Measurements from ENCODE around the gene SHC3. TPM values are rescaled to one million over a fixed set of nuclear protein-coding genes. Genes with fewer than 3 reads are reported as not detected.
A peak's percentile ranks its signal among the peaks of the same experiment; 100 is the strongest.

SHC3 gene
- total RNA-seq, 2 experiments from 2014 or later: not detected

- no peak overlapping the region for H3K4me3 Mint-ChIP-seq
- peaks cover 72% of the 10 kb centered on the region for H3K27me3 Mint-ChIP-seq
- peaks cover 19% of the 10 kb centered on the region for H3K4me1 Mint-ChIP-seq
- no peak overlapping the region for H3K27ac Mint-ChIP-seq
- no peaks in the 10 kb centered on the region for H3K36me3 Mint-ChIP-seq
- no peak for DNase-seq
- H3K9me3 Mint-ChIP-seq: no peaks in the 10 kb centered on the region
Observed at GRCh38 chr9:89175828-89176261, 2.8 kb downstream of the SHC3 start.

- no peaks in the 10 kb centered on the region for H3K36me3 Mint-ChIP-seq
Observed at GRCh38 chr9:89174291-89174690, 4.3 kb downstream of the SHC3 start.

GRCh38 chr9:89173072-89173471 is 5.5 kb downstream of the SHC3 start:
- Mint-ChIP-seq H3K27ac (no peak overlapping the region), H3K36me3 (no peaks in the 10 kb centered on the region), H3K4me3 (no peak overlapping the region), H3K27me3 (peaks cover 48% of the 10 kb centered on the region), H3K9me3 (no peaks in the 10 kb centered on the region), H3K4me1 (no peaks in the 10 kb centered on the region)
- DNase-seq: no peak

More at GRCh38 chr9:89174291-89174690, 4.3 kb downstream of the SHC3 start:
- Mint-ChIP-seq H3K27ac (no peak overlapping the region), H3K9me3 (no peaks in the 10 kb centered on the region), H3K4me3 (no peak overlapping the region), H3K27me3 (peaks cover 59% of the 10 kb centered on the region), H3K4me1 (peaks cover 5% of the 10 kb centered on the region)
- DNase-seq: no peak

GRCh38 chr9:89172398-89172797 is 6.2 kb downstream of the SHC3 start:
- DNase-seq: no peak
- Mint-ChIP-seq H3K4me1 (no peaks in the 10 kb centered on the region), H3K27ac (no peak overlapping the region), H3K9me3 (no peaks in the 10 kb centered on the region), H3K36me3 (no peaks in the 10 kb centered on the region), H3K27me3 (peaks cover 46% of the 10 kb centered on the region), H3K4me3 (no peak overlapping the region)

GRCh38 chr9:89171693-89172092 is 6.9 kb downstream of the SHC3 start:
- Mint-ChIP-seq H3K27me3 (peaks cover 44% of the 10 kb centered on the region), H3K27ac (no peak overlapping the region), H3K4me3 (no peak overlapping the region), H3K4me1 (no peaks in the 10 kb centered on the region), H3K36me3 (no peaks in the 10 kb centered on the region), H3K9me3 (no peaks in the 10 kb centered on the region)
- DNase-seq: no peak

GRCh38 chr9:89171231-89171630 is 7.4 kb downstream of the SHC3 start:
- Mint-ChIP-seq H3K27ac (no peak overlapping the region), H3K4me3 (no peak overlapping the region), H3K4me1 (no peaks in the 10 kb centered on the region), H3K27me3 (peaks cover 44% of the 10 kb centered on the region), H3K36me3 (no peaks in the 10 kb centered on the region), H3K9me3 (no peaks in the 10 kb centered on the region)
- DNase-seq: no peak

- no peak for DNase-seq
- H3K27me3 Mint-ChIP-seq: peaks cover 39% of the 10 kb centered on the region
- H3K27ac Mint-ChIP-seq: no peak overlapping the region
- no peaks in the 10 kb centered on the region for H3K36me3 Mint-ChIP-seq
- H3K9me3 Mint-ChIP-seq: no peaks in the 10 kb centered on the region
- H3K4me1 Mint-ChIP-seq: no peaks in the 10 kb centered on the region
- H3K4me3 Mint-ChIP-seq: no peak overlapping the region
Observed at GRCh38 chr9:89168901-89169813, 9.5 kb downstream of the SHC3 start.

GRCh38 chr9:89167788-89168187 is 10.8 kb downstream of the SHC3 start:
- H3K9me3 Mint-ChIP-seq: no peaks in the 10 kb centered on the region
- no peaks in the 10 kb centered on the region for H3K4me1 Mint-ChIP-seq
- H3K36me3 Mint-ChIP-seq: no peaks in the 10 kb centered on the region
- no peak overlapping the region for H3K27ac Mint-ChIP-seq
- DNase-seq: no peak
- peaks cover 32% of the 10 kb centered on the region for H3K27me3 Mint-ChIP-seq
- no peak overlapping the region for H3K4me3 Mint-ChIP-seq

- no peak for DNase-seq
- H3K36me3 Mint-ChIP-seq: no peaks in the 10 kb centered on the region
- H3K9me3 Mint-ChIP-seq: no peaks in the 10 kb centered on the region
- H3K27me3 Mint-ChIP-seq: peaks cover 28% of the 10 kb centered on the region
- H3K4me3 Mint-ChIP-seq: no peak overlapping the region
- H3K4me1 Mint-ChIP-seq: no peaks in the 10 kb centered on the region
- no peak overlapping the region for H3K27ac Mint-ChIP-seq
Observed at GRCh38 chr9:89166852-89167251, 11.8 kb downstream of the SHC3 start.

- DNase-seq: no peak
- Mint-ChIP-seq H3K9me3 (no peaks in the 10 kb centered on the region), H3K4me3 (no peak overlapping the region), H3K4me1 (no peaks in the 10 kb centered on the region), H3K27me3 (peaks cover 25% of the 10 kb centered on the region), H3K27ac (no peak overlapping the region), H3K36me3 (peaks cover 2% of the 10 kb centered on the region)
Observed at GRCh38 chr9:89165880-89166279, 12.7 kb downstream of the SHC3 start.

- Mint-ChIP-seq H3K27me3 (peaks cover 30% of the 10 kb centered on the region), H3K27ac (no peak overlapping the region), H3K9me3 (no peaks in the 10 kb centered on the region), H3K4me3 (no peak overlapping the region), H3K36me3 (peaks cover 2% of the 10 kb centered on the region), H3K4me1 (no peaks in the 10 kb centered on the region)
- no peak for DNase-seq
Observed at GRCh38 chr9:89165341-89165740, 13.3 kb downstream of the SHC3 start.

- H3K27ac Mint-ChIP-seq: no peak overlapping the region
- peaks cover 60% of the 10 kb centered on the region for H3K27me3 Mint-ChIP-seq
Observed at GRCh38 chr9:89161221-89161620, 17.4 kb downstream of the SHC3 start.

GRCh38 chr9:89160806-89161205 is 17.8 kb downstream of the SHC3 start:
- H3K9me3 Mint-ChIP-seq: peaks cover 3% of the 10 kb centered on the region
- H3K27me3 Mint-ChIP-seq: peaks cover 60% of the 10 kb centered on the region
- no peak overlapping the region for H3K4me3 Mint-ChIP-seq

More at GRCh38 chr9:89161221-89161620, 17.4 kb downstream of the SHC3 start:
- H3K4me1 Mint-ChIP-seq: no peaks in the 10 kb centered on the region
- H3K36me3 Mint-ChIP-seq: peaks cover 2% of the 10 kb centered on the region
- no peak for DNase-seq
- peaks cover 3% of the 10 kb centered on the region for H3K9me3 Mint-ChIP-seq
- H3K4me3 Mint-ChIP-seq: no peak overlapping the region

GRCh38 chr9:89154651-89155336 is 23.8 kb downstream of the SHC3 start:
- Mint-ChIP-seq H3K27ac (no peak overlapping the region), H3K27me3 (peaks cover 71% of the 10 kb centered on the region), H3K4me1 (peaks cover 21% of the 10 kb centered on the region), H3K4me3 (no peak overlapping the region), H3K36me3 (no peaks in the 10 kb centered on the region), H3K9me3 (peaks cover 5% of the 10 kb centered on the region)
- peak; percentile 10 for DNase-seq

More at GRCh38 chr9:89160806-89161205, 17.8 kb downstream of the SHC3 start:
- peaks cover 2% of the 10 kb centered on the region for H3K36me3 Mint-ChIP-seq
- no peak for DNase-seq
- no peak overlapping the region for H3K27ac Mint-ChIP-seq
- no peaks in the 10 kb centered on the region for H3K4me1 Mint-ChIP-seq

GRCh38 chr9:89154218-89154617 is 24.4 kb downstream of the SHC3 start:
- peaks cover 66% of the 10 kb centered on the region for H3K27me3 Mint-ChIP-seq
- DNase-seq: peak; percentile 29
- H3K36me3 Mint-ChIP-seq: no peaks in the 10 kb centered on the region
- H3K27ac Mint-ChIP-seq: no peak overlapping the region
- peak overlapping the region; percentile 13 for H3K4me3 Mint-ChIP-seq
- peaks cover 21% of the 10 kb centered on the region for H3K4me1 Mint-ChIP-seq
- peaks cover 5% of the 10 kb centered on the region for H3K9me3 Mint-ChIP-seq
